Mucosa of descending colon (tissue), 3 donors: Measurements from ENCODE around the gene CPNE7. TPM values are rescaled to one million over a fixed set of nuclear protein-coding genes. Genes with fewer than 3 reads are reported as not detected.
A peak's percentile ranks its signal among the peaks of the same experiment; 100 is the strongest.

Source experiments
- ATAC-seq: fragments of 200-7000 bp; cut with Tn5 transposase; one replicate; pipeline ENCODE4 v1.9.1; 2020; ENCODE audit warnings: mild to moderate bottlenecking, moderate library complexity
- DNase-seq, 3 donors: peaks; one replicate each; pipeline ENCODE4 v3.0.0-alpha.2; 2020
- H3K36me3 ChIP-seq: fragments of 200-600 bp; one replicate; pipeline ENCODE4 v1.8.0; 2021; ENCODE audit warnings: low read depth, mild to moderate bottlenecking
- H3K4me1 ChIP-seq: fragments of 200-600 bp; one replicate; pipeline ENCODE4 v1.8.0; 2021; ENCODE audit warnings: low read depth, mild to moderate bottlenecking
- H3K4me3 ChIP-seq: fragments of 200-600 bp; one replicate; pipeline ENCODE4 v1.8.0; 2021; ENCODE audit warnings: mild to moderate bottlenecking
- H3K9me3 ChIP-seq: fragments of 200-600 bp; one replicate; pipeline ENCODE4 v1.8.0; 2021; ENCODE audit warnings: mild to moderate bottlenecking
- intact Hi-C, 2 donors: fragments of 100-400 bp; cut with DNase I in 1 of 2; cut with micrococcal nuclease in 1 of 2; formaldehyde crosslinking; loops; one replicate each; pipeline versions ENCODE4 v1.11.0 to v1.11.1; 2022; cut with DNase I, micrococcal nuclease
- total RNA-seq, 3 donors: library from RNA; stranded (reverse); fragmentation: NEBNext Ultra II Directional in 2 of 3; extraction: Animal tissue kit (Norgen Biotek cat#: 25700) in 2 of 3; gene quantifications; one replicate each; pipeline versions ENCODE4 v1.2.1 to v1.2.4, GENCODE V29; 2021 to 2023
- TF ChIP-seq, protein P1 (sequence below): fragments of 200-600 bp; IDR thresholded peaks from one replicate; pipeline ENCODE4 v1.8.0; 2022; ENCODE audit warnings: antibody characterized with exemption, mild to moderate bottlenecking
- donor health status: DM: no; HTN: no; CAD: no; lungs with moderate emphysema.
- donor health status: DM: no; HTN: no; CAD: no.
- donor health status: DM: no; HTN: yes; CAD: no.

CPNE7 gene
- total RNA-seq, 3 donors from 2014 or later, result 0.72 to 2.0 (median 0.79) TPM

GRCh38 chr16:89604764-89605163 lies 29.2 kb downstream of the CPNE7 start:
- TF ChIP-seq, protein P1, sequence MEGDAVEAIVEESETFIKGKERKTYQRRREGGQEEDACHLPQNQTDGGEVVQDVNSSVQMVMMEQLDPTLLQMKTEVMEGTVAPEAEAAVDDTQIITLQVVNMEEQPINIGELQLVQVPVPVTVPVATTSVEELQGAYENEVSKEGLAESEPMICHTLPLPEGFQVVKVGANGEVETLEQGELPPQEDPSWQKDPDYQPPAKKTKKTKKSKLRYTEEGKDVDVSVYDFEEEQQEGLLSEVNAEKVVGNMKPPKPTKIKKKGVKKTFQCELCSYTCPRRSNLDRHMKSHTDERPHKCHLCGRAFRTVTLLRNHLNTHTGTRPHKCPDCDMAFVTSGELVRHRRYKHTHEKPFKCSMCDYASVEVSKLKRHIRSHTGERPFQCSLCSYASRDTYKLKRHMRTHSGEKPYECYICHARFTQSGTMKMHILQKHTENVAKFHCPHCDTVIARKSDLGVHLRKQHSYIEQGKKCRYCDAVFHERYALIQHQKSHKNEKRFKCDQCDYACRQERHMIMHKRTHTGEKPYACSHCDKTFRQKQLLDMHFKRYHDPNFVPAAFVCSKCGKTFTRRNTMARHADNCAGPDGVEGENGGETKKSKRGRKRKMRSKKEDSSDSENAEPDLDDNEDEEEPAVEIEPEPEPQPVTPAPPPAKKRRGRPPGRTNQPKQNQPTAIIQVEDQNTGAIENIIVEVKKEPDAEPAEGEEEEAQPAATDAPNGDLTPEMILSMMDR, result no peak
- Histone ChIP-seq H3K4me3 (no peak overlapping the region), H3K9me3 (no peaks in the 10 kb centered on the region), H3K36me3 (no peaks in the 10 kb centered on the region), H3K4me1 (no peaks in the 10 kb centered on the region)
- ATAC-seq, result no peak
- no peak for DNase-seq
- intact Hi-C loops, result no loop called here

GRCh38 chr16:89605186-89605970 lies 29.8 kb downstream of the CPNE7 start:
- Histone ChIP-seq H3K36me3 (no peaks in the 10 kb centered on the region), H3K4me1 (no peaks in the 10 kb centered on the region), H3K9me3 (no peaks in the 10 kb centered on the region), H3K4me3 (no peak overlapping the region)
- ATAC-seq (no peak), DNase-seq (no peak)
- TF ChIP-seq, protein P1, result no peak
- intact Hi-C loops, result no loop called here

DNA sequence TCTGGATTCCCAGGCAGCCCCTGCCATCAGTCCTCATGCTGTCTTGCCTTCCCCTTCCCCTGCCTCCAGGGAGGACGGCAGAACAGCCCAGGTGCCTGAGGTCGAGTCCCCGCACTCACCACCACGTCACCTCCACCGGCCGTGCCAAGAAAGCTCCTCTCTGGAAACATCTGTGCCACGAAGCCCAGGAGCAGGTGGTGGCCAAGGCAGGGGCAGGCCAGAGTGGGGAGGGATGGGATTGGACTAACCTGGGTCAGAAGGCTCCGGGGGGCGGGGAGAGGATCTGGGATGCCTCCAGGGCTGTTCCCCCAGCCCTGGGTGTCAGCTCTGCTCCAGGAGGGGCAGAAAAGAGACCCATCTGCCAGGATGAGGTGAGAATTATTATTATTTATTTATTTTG lies 30.4 kb downstream of the CPNE7 start:
- intact Hi-C loops, result no loop called here
- no peaks in the 10 kb centered on the region for H3K36me3 ChIP-seq
- ATAC-seq, result no peak
- no peaks in the 10 kb centered on the region for H3K4me1 ChIP-seq
- no peaks in the 10 kb centered on the region for H3K9me3 ChIP-seq
- DNase-seq, result no peak
- H3K4me3 ChIP-seq, result no peak overlapping the region
- TF ChIP-seq, protein P1, result no peak

DNA sequence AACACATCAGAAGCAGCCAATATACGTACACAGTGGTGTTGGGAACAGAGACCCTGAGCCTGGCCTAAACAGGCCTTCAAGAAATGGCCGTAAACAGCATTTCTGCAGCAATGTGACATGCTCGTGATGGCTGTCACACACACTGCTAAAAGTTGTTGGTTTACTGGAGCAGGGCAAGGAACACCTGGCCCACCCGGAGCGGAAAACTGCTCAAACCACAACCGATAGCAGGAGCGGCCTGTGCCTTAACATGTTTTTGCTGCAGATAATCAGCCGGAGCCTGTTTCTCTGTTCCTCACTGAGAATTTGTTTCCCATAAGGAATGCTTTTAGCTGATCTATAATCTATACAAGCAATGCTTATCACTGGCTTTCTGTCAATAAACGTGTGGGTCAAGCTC lies 31.9 kb downstream of the CPNE7 start:
- no peaks in the 10 kb centered on the region for H3K36me3 ChIP-seq
- intact Hi-C loops, result no loop called here
- H3K4me3 ChIP-seq, result no peak overlapping the region
- H3K9me3 ChIP-seq, result no peaks in the 10 kb centered on the region
- H3K4me1 ChIP-seq, result no peaks in the 10 kb centered on the region
- ATAC-seq (no peak), DNase-seq (no peak)
- TF ChIP-seq, protein P1, result no peak

- DNase-seq (no peak), ATAC-seq (peak; percentile 47)
- no peak overlapping the region for H3K4me3 ChIP-seq
- intact Hi-C loops, result no loop called here
- TF ChIP-seq, protein P1, result no peak
- no peaks in the 10 kb centered on the region for H3K4me1 ChIP-seq
- no peaks in the 10 kb centered on the region for H3K9me3 ChIP-seq
- H3K36me3 ChIP-seq, result no peaks in the 10 kb centered on the region
Measured at GRCh38 chr16:89607937-89608740, 32.6 kb downstream of the CPNE7 start.
